ENCODE results near the gene TUFT1. TPM values are rescaled to one million over a fixed set of nuclear protein-coding genes. Genes with fewer than 3 reads are reported as not detected.

The TUFT1 gene
- total and polyA plus RNA-seq, 8 donors: 7.1 to 16.1 (median 11.0) TPM

DNA sequence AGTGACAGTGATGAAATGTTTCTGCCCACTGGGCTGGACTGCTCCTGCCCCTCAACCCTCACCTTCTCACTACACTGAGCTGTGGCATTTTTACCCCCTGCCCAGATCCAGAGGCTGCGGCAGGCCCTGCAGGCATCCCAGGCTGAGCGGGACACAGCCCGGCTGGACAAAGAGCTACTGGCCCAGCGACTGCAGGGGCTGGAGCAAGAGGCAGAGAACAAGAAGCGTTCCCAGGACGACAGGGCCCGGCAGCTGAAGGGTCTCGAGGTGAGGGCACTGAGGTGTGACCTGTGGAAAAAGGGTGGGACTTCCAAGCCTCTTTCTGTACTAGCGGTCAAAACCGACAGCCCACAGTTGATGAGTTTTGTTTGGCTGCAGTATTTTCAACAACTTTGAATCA lies 6.2 kb upstream of the TUFT1 start:
- Histone ChIP-seq H3K27me3 (no peaks in the 10 kb centered on the region), H3K27ac (no peak overlapping the region), H3K4me3 (no peak overlapping the region), H3K4me1 (no peaks in the 10 kb centered on the region), H3K9me3 (no peaks in the 10 kb centered on the region), H3K36me3 (peaks cover 0 to 95% (median 35%) of the 10 kb centered on the region in 3 donors)
- TF ChIP-seq, protein P1, sequence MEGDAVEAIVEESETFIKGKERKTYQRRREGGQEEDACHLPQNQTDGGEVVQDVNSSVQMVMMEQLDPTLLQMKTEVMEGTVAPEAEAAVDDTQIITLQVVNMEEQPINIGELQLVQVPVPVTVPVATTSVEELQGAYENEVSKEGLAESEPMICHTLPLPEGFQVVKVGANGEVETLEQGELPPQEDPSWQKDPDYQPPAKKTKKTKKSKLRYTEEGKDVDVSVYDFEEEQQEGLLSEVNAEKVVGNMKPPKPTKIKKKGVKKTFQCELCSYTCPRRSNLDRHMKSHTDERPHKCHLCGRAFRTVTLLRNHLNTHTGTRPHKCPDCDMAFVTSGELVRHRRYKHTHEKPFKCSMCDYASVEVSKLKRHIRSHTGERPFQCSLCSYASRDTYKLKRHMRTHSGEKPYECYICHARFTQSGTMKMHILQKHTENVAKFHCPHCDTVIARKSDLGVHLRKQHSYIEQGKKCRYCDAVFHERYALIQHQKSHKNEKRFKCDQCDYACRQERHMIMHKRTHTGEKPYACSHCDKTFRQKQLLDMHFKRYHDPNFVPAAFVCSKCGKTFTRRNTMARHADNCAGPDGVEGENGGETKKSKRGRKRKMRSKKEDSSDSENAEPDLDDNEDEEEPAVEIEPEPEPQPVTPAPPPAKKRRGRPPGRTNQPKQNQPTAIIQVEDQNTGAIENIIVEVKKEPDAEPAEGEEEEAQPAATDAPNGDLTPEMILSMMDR (IDR thresholded peaks at IDR 0.05): no peak
- FAIRE-seq (no peak), DNase-seq (no peak), ATAC-seq (no peak)
- 88 to 91% methylated on average over 10 of the region's 10 CpGs for WGBS, 2 donors
- intact Hi-C loops (cut with DNase I): loop anchor here in 1 of 3 donors (10.0 kb wide), 1 partner anchor 89 kb away; no protein-coding TSS in a partner anchor

- H3K27me3 ChIP-seq: no peaks in the 10 kb centered on the region
- WGBS, 2 donors: 67 to 70% methylated on average over 12 of the region's 12 CpGs
- FAIRE-seq (no peak), DNase-seq (peak; percentile 47 to 91 (median 76)), ATAC-seq (peak; percentile 35 to 72 (median 64))
- TF ChIP-seq, protein P1 (IDR thresholded peaks at IDR 0.05): peak; percentile 76 to 86 (median 81)
- H3K4me3 ChIP-seq: no peak overlapping the region
- H3K36me3 ChIP-seq: peaks cover 0 to 86% (median 26%) of the 10 kb centered on the region in 3 donors
- no peak overlapping the region for H3K27ac ChIP-seq
- no peaks in the 10 kb centered on the region for H3K9me3 ChIP-seq
- H3K4me1 ChIP-seq: peaks cover 0 to 4% (median 0%) of the 10 kb centered on the region in 3 donors
- intact Hi-C loops (cut with DNase I): loop anchor here in 1 of 3 donors (10.0 kb wide), 1 partner anchor 90 kb away; no protein-coding TSS in a partner anchor
Observed at GRCh38 chr1:151534662-151535278, 5.3 kb upstream of the TUFT1 start.

- ATAC-seq (no peak), FAIRE-seq (no peak), DNase-seq (no peak)
- Histone ChIP-seq H3K36me3 (peaks cover 0 to 78% (median 17%) of the 10 kb centered on the region in 3 donors), H3K27ac (no peak overlapping the region), H3K4me3 (no peak overlapping the region), H3K27me3 (no peaks in the 10 kb centered on the region), H3K4me1 (peaks cover 0 to 4% (median 0%) of the 10 kb centered on the region in 3 donors), H3K9me3 (no peaks in the 10 kb centered on the region)
- WGBS, 2 donors: 87 to 91% methylated on average over 6 of the region's 6 CpGs
- TF ChIP-seq, protein P1 (IDR thresholded peaks at IDR 0.05): no peak
- intact Hi-C loops (cut with DNase I): loop anchor here in 1 of 3 donors (10.0 kb wide), 1 partner anchor 91 kb away; no protein-coding TSS in a partner anchor
Observed at GRCh38 chr1:151535326-151536271, 4.5 kb upstream of the TUFT1 start.

- TF ChIP-seq, protein P1 (IDR thresholded peaks at IDR 0.05): no peak
- 85 to 88% methylated on average over 7 of the region's 7 CpGs for WGBS, 2 donors
- H3K27me3 ChIP-seq: no peaks in the 10 kb centered on the region
- H3K4me3 ChIP-seq: no peak overlapping the region
- ATAC-seq (no peak), FAIRE-seq (no peak), DNase-seq (no peak)
- no peaks in the 10 kb centered on the region for H3K9me3 ChIP-seq
- intact Hi-C loops (cut with DNase I): loop anchor here in 1 of 3 donors (10.0 kb wide), 1 partner anchor 92 kb away; no protein-coding TSS in a partner anchor
- H3K27ac ChIP-seq: no peak overlapping the region
- peaks cover 0 to 69% (median 16%) of the 10 kb centered on the region in 3 donors for H3K36me3 ChIP-seq
- H3K4me1 ChIP-seq: peaks cover 0 to 4% (median 0%) of the 10 kb centered on the region in 3 donors
Observed at GRCh38 chr1:151536499-151536898, 3.6 kb upstream of the TUFT1 start.

Measured in pancreas (tissue), 10 donors.